GM12801 (cell line): Measurements from ENCODE around the gene NAA80.

ENCODE experiments used
- TF ChIP-seq, protein P1 (sequence below): IDR thresholded peaks from one replicate; pipeline ENCODE4 v1.5.1; 2011; ENCODE audit warnings: control low read depth; ENCODE audit not compliant: insufficient read length; ENCODE audit errors: extremely low read depth

NAA80 gene

DNA sequence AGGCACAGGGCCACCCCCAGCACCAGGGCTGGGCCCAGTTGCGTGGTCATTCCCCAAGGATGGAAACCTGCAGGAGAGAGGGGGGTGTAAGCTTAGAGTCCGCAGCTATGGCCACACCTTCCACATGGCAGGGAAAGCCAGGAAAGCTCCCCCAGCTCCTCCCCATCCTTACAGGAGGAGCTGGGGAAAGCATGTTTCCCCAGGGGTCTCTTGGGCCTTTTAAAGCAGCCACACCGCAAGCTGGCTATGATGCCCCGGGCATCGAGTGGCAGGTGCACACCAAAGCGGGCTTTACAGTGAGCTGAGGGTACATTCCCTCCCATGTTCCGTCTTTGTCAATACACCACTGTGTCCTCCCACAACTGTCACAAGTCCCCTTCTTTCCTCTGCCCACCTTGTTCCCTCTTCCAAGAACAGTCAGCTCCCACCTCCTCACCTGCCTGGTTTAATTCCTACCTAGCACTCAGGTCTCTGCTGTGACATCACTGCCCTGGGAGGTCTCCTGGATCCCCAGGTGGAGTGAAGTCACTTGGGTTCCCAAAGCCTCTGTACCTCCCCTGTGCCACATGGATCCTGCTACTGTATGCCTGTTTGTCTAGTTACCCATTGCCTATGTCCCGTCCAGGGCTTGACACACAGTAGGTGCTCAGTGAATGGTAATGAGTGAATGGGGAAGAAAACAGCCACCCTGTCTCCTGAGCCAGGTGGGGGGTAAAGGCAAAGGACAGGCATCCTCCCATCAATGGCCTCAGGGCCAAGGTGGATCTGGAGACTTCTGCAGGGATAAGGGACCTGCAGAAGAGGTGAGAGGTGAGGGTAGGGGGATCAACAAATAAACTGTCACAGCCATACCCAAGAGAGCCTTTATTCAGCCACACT, 3.4 kb downstream of the NAA80 start:
- TF ChIP-seq, protein P1, sequence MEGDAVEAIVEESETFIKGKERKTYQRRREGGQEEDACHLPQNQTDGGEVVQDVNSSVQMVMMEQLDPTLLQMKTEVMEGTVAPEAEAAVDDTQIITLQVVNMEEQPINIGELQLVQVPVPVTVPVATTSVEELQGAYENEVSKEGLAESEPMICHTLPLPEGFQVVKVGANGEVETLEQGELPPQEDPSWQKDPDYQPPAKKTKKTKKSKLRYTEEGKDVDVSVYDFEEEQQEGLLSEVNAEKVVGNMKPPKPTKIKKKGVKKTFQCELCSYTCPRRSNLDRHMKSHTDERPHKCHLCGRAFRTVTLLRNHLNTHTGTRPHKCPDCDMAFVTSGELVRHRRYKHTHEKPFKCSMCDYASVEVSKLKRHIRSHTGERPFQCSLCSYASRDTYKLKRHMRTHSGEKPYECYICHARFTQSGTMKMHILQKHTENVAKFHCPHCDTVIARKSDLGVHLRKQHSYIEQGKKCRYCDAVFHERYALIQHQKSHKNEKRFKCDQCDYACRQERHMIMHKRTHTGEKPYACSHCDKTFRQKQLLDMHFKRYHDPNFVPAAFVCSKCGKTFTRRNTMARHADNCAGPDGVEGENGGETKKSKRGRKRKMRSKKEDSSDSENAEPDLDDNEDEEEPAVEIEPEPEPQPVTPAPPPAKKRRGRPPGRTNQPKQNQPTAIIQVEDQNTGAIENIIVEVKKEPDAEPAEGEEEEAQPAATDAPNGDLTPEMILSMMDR = no peak

DNA sequence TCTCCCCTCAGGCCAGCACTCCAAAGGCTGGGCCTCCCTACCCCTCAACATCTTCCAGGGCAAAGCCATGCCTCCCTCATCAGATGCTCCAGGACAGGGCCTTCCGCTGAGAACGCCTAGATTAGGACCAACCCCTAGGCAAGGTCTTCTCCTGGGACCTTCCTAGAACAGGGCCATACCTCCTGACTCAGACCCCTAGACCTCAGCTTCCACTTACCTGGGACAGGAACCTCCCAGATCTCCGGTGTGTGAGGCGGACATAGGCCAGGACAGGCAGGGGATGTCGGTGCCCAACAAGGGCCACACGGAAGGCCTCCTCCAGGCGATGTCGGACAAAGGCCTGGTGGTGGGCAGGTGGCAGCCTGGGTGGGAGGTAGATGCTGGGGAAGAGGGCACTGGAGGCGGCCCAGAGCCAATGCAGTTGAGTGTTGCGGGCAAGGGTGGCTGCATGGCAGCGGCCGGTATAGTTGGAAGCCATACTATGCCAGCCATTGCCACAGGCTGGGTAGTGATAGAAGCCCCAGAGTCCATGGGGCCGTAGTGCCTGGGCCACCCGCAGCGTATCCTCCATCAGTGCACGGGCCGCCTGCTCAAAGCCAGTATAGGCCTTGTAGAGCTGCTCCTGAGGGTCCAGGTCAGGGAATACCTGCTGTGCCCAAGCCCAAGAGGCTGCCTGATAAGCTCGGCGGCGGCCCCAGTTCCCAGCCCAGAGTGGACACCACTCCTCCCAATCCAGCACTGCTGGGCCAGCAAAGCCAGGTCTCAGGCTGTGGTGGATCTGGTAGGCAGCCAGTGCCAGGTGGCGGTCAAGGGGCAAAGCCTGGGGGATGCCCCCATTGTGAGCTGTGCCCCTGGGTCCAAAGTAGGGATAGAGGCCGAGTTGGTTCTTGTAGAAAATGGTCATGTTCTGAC, 4.5 kb downstream of the NAA80 start:
- TF ChIP-seq, protein P1 = no peak

DNA sequence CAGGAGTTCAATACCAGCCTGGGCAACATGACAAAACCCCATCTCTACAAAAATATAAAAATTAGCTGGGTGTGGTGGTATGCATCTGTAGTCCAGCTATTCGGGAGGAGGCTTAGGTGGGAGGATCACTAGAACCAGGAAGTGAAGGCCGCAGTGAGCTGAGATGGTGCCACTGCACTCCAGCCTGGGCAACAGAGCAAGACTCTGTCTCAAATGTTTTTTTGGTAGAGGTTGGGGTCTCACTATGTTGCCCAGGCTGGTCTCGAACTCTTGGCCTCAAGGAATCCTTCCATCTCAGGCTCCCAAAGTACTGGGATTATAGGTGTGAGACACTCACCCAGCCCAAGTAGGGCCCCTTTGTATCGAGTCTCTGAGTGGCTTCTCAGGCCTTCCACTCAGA, 5.1 kb downstream of the NAA80 start:
- TF ChIP-seq, protein P1 = no peak

DNA sequence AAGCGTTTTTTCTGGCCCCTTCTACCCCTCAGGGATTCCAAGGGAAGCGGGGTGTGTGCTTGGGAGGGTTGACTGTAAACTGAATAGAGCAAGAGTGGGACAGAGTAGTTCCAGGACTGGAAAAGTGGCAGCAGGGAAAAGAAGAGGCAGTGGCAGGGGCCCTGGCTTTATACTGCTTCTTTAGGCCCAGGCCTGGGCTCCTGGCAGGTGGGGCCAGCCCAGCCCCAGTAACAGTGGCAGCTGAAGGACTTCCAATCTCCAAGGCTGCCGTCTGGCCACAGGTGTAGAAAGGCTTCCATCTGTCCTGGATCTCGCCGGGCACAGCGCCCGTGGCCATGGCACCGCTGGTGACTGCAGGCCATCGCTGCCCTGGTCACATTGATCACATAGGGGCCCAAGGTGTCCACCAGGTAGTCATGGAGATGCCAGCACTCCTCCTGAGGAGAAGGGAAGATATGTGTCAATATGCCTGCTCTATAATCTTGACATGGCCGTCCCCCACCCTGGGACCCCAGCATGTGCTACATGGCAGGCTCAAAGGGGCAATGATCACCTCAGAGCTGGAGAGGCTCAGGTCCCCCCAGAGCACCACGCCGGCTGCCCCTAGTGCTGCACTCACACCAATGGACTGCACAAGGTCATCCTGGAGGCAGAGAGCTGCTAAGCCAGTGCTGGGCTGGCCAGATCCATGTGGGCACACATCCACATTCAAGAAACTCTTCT, 6.0 kb downstream of the NAA80 start:
- TF ChIP-seq, protein P1 = no peak

DNA sequence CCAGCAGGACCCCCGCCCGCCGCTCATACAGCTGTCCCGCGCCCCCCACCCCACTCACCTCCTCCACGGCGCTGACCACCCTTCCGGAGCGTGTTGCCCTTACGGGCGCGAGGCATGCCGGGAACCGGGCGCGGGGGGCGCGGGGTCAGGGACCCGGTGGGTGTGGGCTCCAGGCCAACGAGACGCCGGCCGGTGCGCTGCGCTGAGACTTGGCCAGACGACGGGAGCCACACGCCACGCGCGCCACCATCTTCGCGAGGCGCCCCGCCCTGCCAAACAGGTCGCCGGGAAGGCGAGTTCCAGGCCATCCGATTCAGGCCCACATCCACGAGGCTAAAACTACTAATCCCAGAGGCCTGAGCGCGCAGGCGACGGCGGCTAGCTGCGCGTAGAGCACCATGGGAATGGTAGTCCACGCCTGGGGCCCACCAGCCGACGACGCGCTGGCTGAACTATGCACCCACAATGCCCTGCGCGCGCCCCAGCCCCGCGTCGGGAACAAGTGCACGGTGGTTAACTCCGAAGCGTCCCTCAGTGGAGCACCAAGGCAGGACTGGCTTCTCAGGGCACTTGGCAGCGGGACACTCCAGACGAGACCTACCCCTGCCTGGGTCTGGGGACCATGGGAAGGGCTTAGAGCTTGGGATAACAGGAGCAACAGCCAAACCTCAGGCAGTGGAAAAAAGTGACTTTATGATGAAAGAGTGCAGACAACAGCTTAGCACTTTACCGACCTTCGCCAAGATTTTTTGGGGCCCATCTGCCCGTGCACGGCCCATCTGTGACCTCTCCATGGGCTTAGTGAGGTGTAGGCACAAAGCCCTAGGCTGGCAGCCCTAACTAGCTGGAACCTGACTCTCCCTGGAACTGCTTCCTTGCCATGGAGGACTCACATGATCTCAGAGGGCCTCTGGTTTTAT, 6.8 kb downstream of the NAA80 start, which contains the start of gene IFRD2:
Gene IFRD2, minus strand, starts transcription at position 271 of the 920 bp plus-strand sequence. Its CDS starts 155 bp downstream, at position 116.
- TF ChIP-seq, protein P1 = no peak

DNA sequence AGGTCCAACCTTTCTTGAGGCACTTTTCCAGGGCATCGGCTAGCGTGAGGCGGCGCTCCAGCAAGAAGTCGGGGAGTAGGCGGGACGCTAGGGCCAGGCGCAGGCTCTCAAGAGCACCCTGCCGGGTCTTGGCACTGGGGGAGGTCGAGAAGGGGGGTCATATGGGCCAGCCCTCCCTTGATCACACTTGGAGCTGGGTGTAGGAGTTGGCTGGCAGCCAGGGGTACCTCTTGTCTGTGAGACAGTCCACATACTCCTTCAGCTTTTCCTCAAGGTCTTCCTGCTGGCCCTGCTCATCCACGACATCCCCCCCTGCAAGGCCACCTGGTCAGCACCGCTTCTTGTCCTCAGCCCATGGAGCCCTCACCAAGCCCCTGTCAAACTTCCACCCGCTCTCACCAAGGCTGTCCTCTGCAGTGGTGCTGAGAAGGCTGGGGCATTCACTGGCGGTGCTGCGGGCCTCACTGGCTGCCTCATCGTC, 9.0 kb downstream of the NAA80 start:
- TF ChIP-seq, protein P1 = no peak
